ENCODE results near the gene IL18R1. TPM values are rescaled to one million over a fixed set of nuclear protein-coding genes. Genes with fewer than 3 reads are reported as not detected.

Gene IL18R1
- total RNA-seq, 3 donors from 2014 or later (not counting 1 experiment from before 2014, with no cell fraction given) = 42.9 to 58.8 (median 46.7) TPM

- Histone ChIP-seq H3K4me3 (ENCODE audit: low read length) (peak overlapping the region; percentile 71), H3K36me3 (ENCODE audit: control insufficient read depth, insufficient read depth, low read length) (peaks cover 46% of the 10 kb centered on the region), H3K27me3 (ENCODE audit: control insufficient read depth, insufficient read depth, low read length) (no peaks in the 10 kb centered on the region), H3K27ac (ENCODE audit: low read length) (peak overlapping the region; percentile 77), H3K4me1 (ENCODE audit: control insufficient read depth, insufficient read depth, low read length) (peaks cover 25% of the 10 kb centered on the region), H3K9me3 (ENCODE audit: control insufficient read depth, insufficient read depth, low read length) (no peaks in the 10 kb centered on the region)
- no peaks in the 10 kb centered on the region for H3K9me3 Mint-ChIP-seq
- ATAC-seq (no peak), DNase-seq (no peak)
- H3K36me3 Mint-ChIP-seq = peaks cover 46% of the 10 kb centered on the region
- peak overlapping the region in 1 of 2 donors; percentile 93 for H3K27ac Mint-ChIP-seq
- peaks cover 88 to 90% of the 10 kb centered on the region in 2 donors for H3K4me1 Mint-ChIP-seq
- no peak for TF ChIP-seq CTCF (IDR thresholded peaks at IDR 0.05)
- H3K4me3 Mint-ChIP-seq = peak overlapping the region; percentile 97
- H3K27me3 Mint-ChIP-seq (ENCODE audit: low read depth in 2 of 2) = no peaks in the 10 kb centered on the region
- intact Hi-C loops (cut with micrococcal nuclease) = no loop called here
- WGBS (ENCODE audit: insufficient coverage) = 67% methylated on average over 2 of the region's 2 CpGs
Observed at GRCh38 chr2:102423368-102423767, 67.8 kb downstream of the IL18R1 start.

GRCh38 chr2:102424754-102425153, 69.2 kb downstream of the IL18R1 start:
- Histone ChIP-seq H3K4me1 (ENCODE audit: control insufficient read depth, insufficient read depth, low read length) (peaks cover 25% of the 10 kb centered on the region), H3K9me3 (ENCODE audit: control insufficient read depth, insufficient read depth, low read length) (no peaks in the 10 kb centered on the region), H3K27me3 (ENCODE audit: control insufficient read depth, insufficient read depth, low read length) (no peaks in the 10 kb centered on the region), H3K36me3 (ENCODE audit: control insufficient read depth, insufficient read depth, low read length) (peaks cover 54% of the 10 kb centered on the region), H3K4me3 (ENCODE audit: low read length) (no peak overlapping the region), H3K27ac (ENCODE audit: low read length) (peak overlapping the region; percentile 53)
- Mint-ChIP-seq H3K27ac (peak overlapping the region in 1 of 2 donors; percentile 93), H3K27me3 (ENCODE audit: low read depth in 2 of 2) (no peaks in the 10 kb centered on the region), H3K36me3 (peaks cover 48% of the 10 kb centered on the region), H3K9me3 (no peaks in the 10 kb centered on the region), H3K4me3 (peak overlapping the region; percentile 97), H3K4me1 (peaks cover 95 to 98% of the 10 kb centered on the region in 2 donors)
- ATAC-seq (no peak), DNase-seq (no peak)
- WGBS (ENCODE audit: insufficient coverage) = 42% methylated on average over 1 of the region's 3 CpGs
- intact Hi-C loops (cut with micrococcal nuclease) = no loop called here
- no peak for TF ChIP-seq CTCF (IDR thresholded peaks at IDR 0.05)

- H3K27ac Mint-ChIP-seq = peak overlapping the region in 1 of 2 donors; percentile 93
- H3K9me3 ChIP-seq (ENCODE audit: control insufficient read depth, insufficient read depth, low read length) = no peaks in the 10 kb centered on the region
- H3K4me3 Mint-ChIP-seq = peak overlapping the region; percentile 97
- DNase-seq = no peak
- H3K36me3 ChIP-seq (ENCODE audit: control insufficient read depth, insufficient read depth, low read length) = peaks cover 61% of the 10 kb centered on the region
- peaks cover 55% of the 10 kb centered on the region for H3K36me3 Mint-ChIP-seq
- WGBS (ENCODE audit: insufficient coverage) = 32% methylated on average over 3 of the region's 5 CpGs
- intact Hi-C loops (cut with micrococcal nuclease) = no loop called here
- H3K27ac ChIP-seq (ENCODE audit: low read length) = peak overlapping the region; percentile 53
- H3K27me3 Mint-ChIP-seq (ENCODE audit: low read depth in 2 of 2) = no peaks in the 10 kb centered on the region
- no peaks in the 10 kb centered on the region for H3K9me3 Mint-ChIP-seq
- no peak overlapping the region for H3K4me3 ChIP-seq (ENCODE audit: low read length)
- H3K4me1 Mint-ChIP-seq = peaks cover 95 to 98% of the 10 kb centered on the region in 2 donors
- no peak for ATAC-seq
- no peaks in the 10 kb centered on the region for H3K27me3 ChIP-seq (ENCODE audit: control insufficient read depth, insufficient read depth, low read length)
- H3K4me1 ChIP-seq (ENCODE audit: control insufficient read depth, insufficient read depth, low read length) = peaks cover 25% of the 10 kb centered on the region
- TF ChIP-seq CTCF (IDR thresholded peaks at IDR 0.05) = no peak
Observed at GRCh38 chr2:102425441-102426132, 70.0 kb downstream of the IL18R1 start.

Data from natural killer cell (primary cell).